Neural progenitor cell (in vitro differentiated cells): ENCODE measurements around the gene AP5S1. TPM values are rescaled to one million over a fixed set of nuclear protein-coding genes. Genes with fewer than 3 reads are reported as not detected.

Experiments used
- DNase-seq: peaks from one replicate; pipeline ENCODE4 v3.0.0-alpha.2; 2016; ENCODE audit warnings: low spot score
- H2AFZ ChIP-seq: fragments of 200-600 bp; sonication (generic); replicated peaks from 2 replicates; pipeline ENCODE4 v1.6.1; 2016; ENCODE audit warnings: antibody characterized with exemption
- H3F3A ChIP-seq: fragments of 200-600 bp; sonication (generic); 2 replicates; pipeline ENCODE4 v1.6.1; 2016; ENCODE audit warnings: antibody characterized with exemption, low read depth
- H3K27ac ChIP-seq: fragments of 200-600 bp; sonication (generic); 2 replicates; pipeline ENCODE4 v1.5.1; 2016; ENCODE audit warnings: mild to moderate bottlenecking
- H3K27me3 ChIP-seq: fragments of 200-600 bp; sonication (generic); 2 replicates; pipeline ENCODE4 v1.6.1; 2016; ENCODE audit warnings: mild to moderate bottlenecking, moderate library complexity
- H3K36me3 ChIP-seq: fragments of 200-600 bp; sonication (generic); 2 replicates; pipeline ENCODE4 v1.5.1; 2016
- H3K4me1 ChIP-seq: fragments of 200-600 bp; sonication (generic); 2 replicates; pipeline ENCODE4 v1.6.1; 2016; ENCODE audit warnings: mixed run types
- H3K4me2 ChIP-seq: fragments of 200-600 bp; sonication (generic); 2 replicates; pipeline ENCODE4 v1.6.1; 2016
- H3K4me3 ChIP-seq: fragments of 200-600 bp; sonication (generic); 2 replicates; pipeline ENCODE4 v1.5.1; 2016
- H3K79me2 ChIP-seq: fragments of 200-600 bp; sonication (generic); 2 replicates; pipeline ENCODE4 v1.6.1; 2016; ENCODE audit warnings: low read depth
- H3K9ac ChIP-seq: fragments of 200-600 bp; sonication (generic); 2 replicates; pipeline ENCODE4 v1.6.1; 2016
- H3K9me3 ChIP-seq: fragments of 200-600 bp; sonication (generic); 2 replicates; pipeline ENCODE4 v1.5.1; 2016; ENCODE audit warnings: low read depth
- H4K20me1 ChIP-seq: fragments of 200-600 bp; sonication (generic); 2 replicates; pipeline ENCODE4 v1.6.1; 2016; ENCODE audit warnings: low read depth
- H3K27ac Mint-ChIP-seq: 3 replicates; pipeline ENCODE4 v1.8.0; 2021; ENCODE audit warnings: mixed read lengths
- H3K27me3 Mint-ChIP-seq: 2 replicates; pipeline ENCODE4 v1.8.0; 2022; ENCODE audit warnings: low read depth, mild to moderate bottlenecking, inconsistent platforms, moderate library complexity, mixed read lengths; ENCODE audit not compliant: insufficient read depth
- H3K36me3 Mint-ChIP-seq: 3 replicates; pipeline ENCODE4 v1.8.0; 2021; ENCODE audit warnings: mixed read lengths
- H3K4me1 Mint-ChIP-seq: 3 replicates; pipeline ENCODE4 v1.8.0; 2021; ENCODE audit warnings: mixed read lengths
- H3K4me3 Mint-ChIP-seq: 3 replicates; pipeline ENCODE4 v1.8.0; 2021; ENCODE audit warnings: mild to moderate bottlenecking, moderate library complexity, mixed read lengths
- H3K9me3 Mint-ChIP-seq: 3 replicates; pipeline ENCODE4 v1.8.0; 2020; ENCODE audit warnings: mixed read lengths
- EZH2 ChIP-seq: fragments of 200-600 bp; sonication (generic); IDR thresholded peaks from 2 replicates; pipeline ENCODE4 v1.6.1; 2017; ENCODE audit warnings: antibody characterized with exemption, mild to moderate bottlenecking, moderate library complexity
- EZH2phosphoT487 ChIP-seq: fragments of 200-600 bp; sonication (generic); IDR thresholded peaks from 2 replicates; pipeline ENCODE4 v1.6.1; 2017; ENCODE audit warnings: antibody characterized with exemption
- total RNA-seq: library from RNA; depleted of rRNA; stranded (reverse); fragments of >200 nt; gene quantifications from 2 replicates; pipeline ENCODE4 v1.2.3, GENCODE V29; 2015; ENCODE audit warnings: low replicate concordance
- TF ChIP-seq, protein P1 (sequence below): fragments of 200-600 bp; sonication (generic); IDR thresholded peaks from 2 replicates; pipeline ENCODE4 v1.5.1; 2017; ENCODE audit warnings: antibody characterized with exemption, mild to moderate bottlenecking

AP5S1 gene
- total RNA-seq, 1 donor from 2014 or later, result 1.2 TPM

DNA sequence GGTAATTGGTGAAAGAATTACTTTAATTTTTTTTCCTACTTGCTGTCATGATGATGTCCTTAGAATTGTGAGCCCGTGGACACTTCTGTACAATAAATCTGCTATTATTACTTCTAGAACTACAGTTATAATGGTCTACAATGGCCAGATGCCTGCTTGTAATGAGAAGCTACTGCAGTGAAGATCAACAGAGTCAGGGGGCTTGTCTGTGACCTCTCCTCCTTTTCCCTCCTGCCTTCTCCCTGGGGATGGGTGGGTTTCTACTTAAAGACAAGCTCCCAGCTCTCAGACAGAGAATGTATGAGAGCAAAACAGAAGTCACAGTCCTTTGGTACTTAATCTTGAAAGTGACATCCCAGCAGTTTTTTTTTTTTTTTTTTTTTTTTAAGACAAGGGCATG lies 55.7 kb downstream of the AP5S1 start:
- Histone ChIP-seq H4K20me1 (peaks cover 6% of the 10 kb centered on the region), H3K4me3 (no peak overlapping the region), H3K27me3 (no peaks in the 10 kb centered on the region), H2AFZ (no peak overlapping the region), H3K36me3 (no peaks in the 10 kb centered on the region), H3K27ac (no peak overlapping the region), H3K9ac (no peak overlapping the region), H3K4me2 (no peak overlapping the region), H3K4me1 (no peaks in the 10 kb centered on the region), H3K9me3 (no peaks in the 10 kb centered on the region), H3K79me2 (no peaks in the 10 kb centered on the region), H3F3A (no peaks in the 10 kb centered on the region)
- TF ChIP-seq, protein P1, sequence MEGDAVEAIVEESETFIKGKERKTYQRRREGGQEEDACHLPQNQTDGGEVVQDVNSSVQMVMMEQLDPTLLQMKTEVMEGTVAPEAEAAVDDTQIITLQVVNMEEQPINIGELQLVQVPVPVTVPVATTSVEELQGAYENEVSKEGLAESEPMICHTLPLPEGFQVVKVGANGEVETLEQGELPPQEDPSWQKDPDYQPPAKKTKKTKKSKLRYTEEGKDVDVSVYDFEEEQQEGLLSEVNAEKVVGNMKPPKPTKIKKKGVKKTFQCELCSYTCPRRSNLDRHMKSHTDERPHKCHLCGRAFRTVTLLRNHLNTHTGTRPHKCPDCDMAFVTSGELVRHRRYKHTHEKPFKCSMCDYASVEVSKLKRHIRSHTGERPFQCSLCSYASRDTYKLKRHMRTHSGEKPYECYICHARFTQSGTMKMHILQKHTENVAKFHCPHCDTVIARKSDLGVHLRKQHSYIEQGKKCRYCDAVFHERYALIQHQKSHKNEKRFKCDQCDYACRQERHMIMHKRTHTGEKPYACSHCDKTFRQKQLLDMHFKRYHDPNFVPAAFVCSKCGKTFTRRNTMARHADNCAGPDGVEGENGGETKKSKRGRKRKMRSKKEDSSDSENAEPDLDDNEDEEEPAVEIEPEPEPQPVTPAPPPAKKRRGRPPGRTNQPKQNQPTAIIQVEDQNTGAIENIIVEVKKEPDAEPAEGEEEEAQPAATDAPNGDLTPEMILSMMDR, result no peak
- TF ChIP-seq EZH2phosphoT487 (no peak), EZH2 (no peak)
- no peak overlapping the region for H3K4me3 Mint-ChIP-seq
- H3K27ac Mint-ChIP-seq, result no peak overlapping the region
- no peak for DNase-seq
- H3K4me1 Mint-ChIP-seq, result peaks cover 3% of the 10 kb centered on the region
- H3K27me3 Mint-ChIP-seq, result peaks cover 5% of the 10 kb centered on the region
- peaks cover 29% of the 10 kb centered on the region for H3K36me3 Mint-ChIP-seq
- no peaks in the 10 kb centered on the region for H3K9me3 Mint-ChIP-seq

GRCh38 chr20:3876676-3877075 lies 56.3 kb downstream of the AP5S1 start:
- H3K79me2 ChIP-seq, result no peaks in the 10 kb centered on the region
- no peak overlapping the region for H3K4me3 ChIP-seq
- H3K9me3 Mint-ChIP-seq, result no peaks in the 10 kb centered on the region
- no peak overlapping the region for H3K27ac ChIP-seq
- peaks cover 5% of the 10 kb centered on the region for H3K4me1 Mint-ChIP-seq
- no peaks in the 10 kb centered on the region for H3K36me3 ChIP-seq
- no peaks in the 10 kb centered on the region for H3K4me1 ChIP-seq
- no peak overlapping the region for H2AFZ ChIP-seq
- H3K36me3 Mint-ChIP-seq, result peaks cover 30% of the 10 kb centered on the region
- H3K4me3 Mint-ChIP-seq, result no peak overlapping the region
- no peak overlapping the region for H3K4me2 ChIP-seq
- no peak overlapping the region for H3K27ac Mint-ChIP-seq
- no peak for DNase-seq
- no peak overlapping the region for H3K9ac ChIP-seq
- no peaks in the 10 kb centered on the region for H3K9me3 ChIP-seq
- no peaks in the 10 kb centered on the region for H3K27me3 ChIP-seq
- peaks cover 6% of the 10 kb centered on the region for H3K27me3 Mint-ChIP-seq
- H3F3A ChIP-seq, result no peaks in the 10 kb centered on the region
- peaks cover 6% of the 10 kb centered on the region for H4K20me1 ChIP-seq
- TF ChIP-seq EZH2phosphoT487, result no peak
- TF ChIP-seq EZH2, result no peak
- TF ChIP-seq, protein P1, result no peak

Other genes with a start within 250 kb of the AP5S1 start
- not detected in 2 replicates for gene GFRA4, start 157.1 kb upstream of the AP5S1 start, total RNA-seq
- gene ADAM33, start 138.5 kb upstream of the AP5S1 start, total RNA-seq, result 7.0 and 18.9 TPM in 2 replicates
- not detected in 2 replicates for gene SIGLEC1, start 107.9 kb upstream of the AP5S1 start, total RNA-seq
- 0.15 and 0.71 TPM in 2 replicates for gene HSPA12B, start 87.9 kb upstream of the AP5S1 start, total RNA-seq
- 17.6 and 42.8 TPM in 2 replicates for gene ADISSP, start 52.8 kb upstream of the AP5S1 start, total RNA-seq
- gene SPEF1, start 39.1 kb upstream of the AP5S1 start, total RNA-seq, result 0.34 and 1.2 TPM in 2 replicates
- 5.0 and 28.9 TPM in 2 replicates for gene CENPB, start 33.8 kb upstream of the AP5S1 start, total RNA-seq
- gene CDC25B, start 24.2 kb upstream of the AP5S1 start, total RNA-seq, result 9.3 and 22.9 TPM in 2 replicates
- gene MAVS, start 26.3 kb downstream of the AP5S1 start, total RNA-seq, result 14.1 and 23.4 TPM in 2 replicates
- gene PANK2, start 68.8 kb downstream of the AP5S1 start, total RNA-seq, result 55.7 and 60.7 TPM in 2 replicates
- 7.7 and 9.0 TPM in 2 replicates for gene RNF24, start 195.0 kb downstream of the AP5S1 start, total RNA-seq